ENCODE results near the gene ASTN2. TPM values are rescaled to one million over a fixed set of nuclear protein-coding genes. Genes with fewer than 3 reads are reported as not detected.

ASTN2 gene
- total and polyA plus RNA-seq, 9 of the 15 experiments (the other 6 are each of a cell fraction or from before 2014, with no cell fraction given), result 0.56 to 3.5 (median 1.9) TPM

GRCh38 chr9:117282541-117282940 lies 132.3 kb downstream of the ASTN2 start:
- in situ Hi-C loops (cut with MboI), result no loop called here
- H3K9me3 ChIP-seq (replicated peaks; ENCODE audit: control insufficient read depth, insufficient read depth, low read depth, low read length), result no peaks in the 10 kb centered on the region
- no peak overlapping the region for H2AFZ ChIP-seq (ENCODE audit: low read depth, low read length)
- 4% methylated on average over 2 of the region's 2 CpGs for WGBS (ENCODE audit: insufficient coverage, low coverage, missing lambda C conversion rate)
- no peaks in the 10 kb centered on the region for H3K36me3 ChIP-seq (ENCODE audit: control insufficient read depth, insufficient read depth, low read length)
- H3K4me1 ChIP-seq (replicated peaks in 1 of 2; ENCODE audit: control insufficient read depth in 2 of 2, insufficient read depth in 2 of 2, low read length in 2 of 2), result no peaks in the 10 kb centered on the region
- no peaks in the 10 kb centered on the region for H3K27me3 ChIP-seq (ENCODE audit: control insufficient read depth in 2 of 2, insufficient read depth in 2 of 2, low read length in 2 of 2)
- CTCF ChIA-PET (ENCODE audit: low intra/inter-chr PET ratio), result no interaction called here
- no peak overlapping the region for H3K4me2 ChIP-seq (ENCODE audit: insufficient read depth, low read length)
- intact Hi-C loops (cut with micrococcal nuclease), result no loop called here
- H4K20me1 ChIP-seq (replicated peaks; ENCODE audit: control insufficient read depth, insufficient read depth, low read length), result no peaks in the 10 kb centered on the region
- no peaks in the 10 kb centered on the region for H3K79me2 ChIP-seq (ENCODE audit: control insufficient read depth, insufficient read depth, low read length)
- no peak for TF ChIP-seq MCM7 (IDR thresholded peaks at IDR 0.05)
- no peak for TF ChIP-seq TCF3 (CRISPR knock-in tag; IDR thresholded peaks at IDR 0.05)
- TF ChIP-seq RBM34 (IDR thresholded peaks at IDR 0.05; ENCODE audit: borderline replicate concordance, insufficient read depth, low read length), result no peak
- TF ChIP-seq NFE2L1 (tag; IDR thresholded peaks at IDR 0.05; ENCODE audit: borderline replicate concordance, low read depth), result no peak
- TF ChIP-seq KLF1 (tag; IDR thresholded peaks at IDR 0.05), result no peak
- TF ChIP-seq FOXM1 (IDR thresholded peaks at IDR 0.05; ENCODE audit: low read depth), result no peak
- TF ChIP-seq FOXM1 (CRISPR knock-in tag; IDR thresholded peaks at IDR 0.05; ENCODE audit: low read depth), result no peak
- TF ChIP-seq ZNF146 (CRISPR knock-in tag; IDR thresholded peaks at IDR 0.05; ENCODE audit: unreplicated experiment), result no peak
- TF ChIP-seq RAD51 (IDR thresholded peaks at IDR 0.05; ENCODE audit: borderline replicate concordance, low read depth), result no peak
- no peak for TF ChIP-seq CEBPB (tag; IDR thresholded peaks at IDR 0.05)
- no peak for TF ChIP-seq SRSF1 (IDR thresholded peaks at IDR 0.05; ENCODE audit: low read depth, low read length)
- ATAC-seq (no peak), DNase-seq (ENCODE audit: extremely low read depth in 1 of 4, low spot score in 3 of 4) (no peak), FAIRE-seq (no peak)
- no TSS peak for BruUV-seq (replicated peaks)
- POLR2A ChIA-PET, result no interaction called here
- H3K9ac ChIP-seq (ENCODE audit: insufficient read depth in 1 of 2, low read depth in 2 of 2, low read length in 2 of 2), result no peak overlapping the region
- no peaks in the 10 kb centered on the region for H3K9me1 ChIP-seq (ENCODE audit: control insufficient read depth, insufficient read depth, low read length)
- no peak overlapping the region for H3K27ac ChIP-seq (ENCODE audit: extremely low read depth, low read depth, low read length)
- H3K4me3 ChIP-seq, result no peak overlapping the region

All from K562 (cell line).